ENCODE data around the gene ELMO1. TPM values are rescaled to one million over a fixed set of nuclear protein-coding genes. Genes with fewer than 3 reads are reported as not detected.

The ELMO1 gene
- polyA plus RNA-seq, 1 experiment, result not detected

DNA sequence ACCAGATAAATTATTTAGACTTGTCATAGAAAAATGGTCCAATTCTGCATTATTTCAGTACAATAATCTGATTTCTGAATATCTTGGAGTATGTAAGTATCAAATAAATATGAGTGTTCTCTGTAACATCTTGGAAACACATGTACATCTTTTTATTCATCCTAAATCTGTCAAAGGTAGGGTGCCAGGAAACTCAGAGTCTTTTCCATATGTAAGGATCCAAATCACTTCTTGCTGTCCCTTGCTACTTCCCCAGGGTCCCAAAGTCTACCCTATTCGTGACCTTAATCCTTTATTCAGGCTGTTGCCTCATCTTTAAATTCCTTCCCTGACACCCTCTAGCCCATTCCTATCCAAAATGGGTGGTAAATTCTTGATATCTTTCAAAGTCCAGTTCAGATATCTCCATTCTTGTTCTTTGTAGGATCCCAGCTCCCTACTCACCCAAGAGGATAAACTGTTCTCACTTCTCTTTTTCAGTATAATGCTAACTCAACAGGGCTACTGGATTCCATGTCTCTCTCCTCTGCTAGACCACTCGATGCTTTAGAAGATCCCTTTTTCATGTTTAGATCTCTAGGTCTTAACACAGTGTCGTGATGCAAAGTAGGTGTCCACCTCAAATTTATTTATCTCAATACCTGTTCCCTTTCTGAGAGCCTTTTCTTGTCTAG, 493.1 kb downstream of the ELMO1 start:
- DNase-seq (ENCODE audit: low read depth), result no peak
- Histone ChIP-seq H3K27me3 (ENCODE audit: control insufficient read depth, insufficient read depth, low read length) (no peaks in the 10 kb centered on the region), H3K4me3 (ENCODE audit: low read depth, low read length) (no peak overlapping the region), H3K36me3 (ENCODE audit: control insufficient read depth, insufficient read depth, low read length) (no peaks in the 10 kb centered on the region)
- TF ChIP-seq, protein P1, sequence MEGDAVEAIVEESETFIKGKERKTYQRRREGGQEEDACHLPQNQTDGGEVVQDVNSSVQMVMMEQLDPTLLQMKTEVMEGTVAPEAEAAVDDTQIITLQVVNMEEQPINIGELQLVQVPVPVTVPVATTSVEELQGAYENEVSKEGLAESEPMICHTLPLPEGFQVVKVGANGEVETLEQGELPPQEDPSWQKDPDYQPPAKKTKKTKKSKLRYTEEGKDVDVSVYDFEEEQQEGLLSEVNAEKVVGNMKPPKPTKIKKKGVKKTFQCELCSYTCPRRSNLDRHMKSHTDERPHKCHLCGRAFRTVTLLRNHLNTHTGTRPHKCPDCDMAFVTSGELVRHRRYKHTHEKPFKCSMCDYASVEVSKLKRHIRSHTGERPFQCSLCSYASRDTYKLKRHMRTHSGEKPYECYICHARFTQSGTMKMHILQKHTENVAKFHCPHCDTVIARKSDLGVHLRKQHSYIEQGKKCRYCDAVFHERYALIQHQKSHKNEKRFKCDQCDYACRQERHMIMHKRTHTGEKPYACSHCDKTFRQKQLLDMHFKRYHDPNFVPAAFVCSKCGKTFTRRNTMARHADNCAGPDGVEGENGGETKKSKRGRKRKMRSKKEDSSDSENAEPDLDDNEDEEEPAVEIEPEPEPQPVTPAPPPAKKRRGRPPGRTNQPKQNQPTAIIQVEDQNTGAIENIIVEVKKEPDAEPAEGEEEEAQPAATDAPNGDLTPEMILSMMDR (IDR thresholded peaks at IDR 0.05; ENCODE audit: insufficient read depth, low read depth, low read length), result no peak
- CTCF ChIA-PET, result no interaction called here
- POLR2A ChIA-PET, result no interaction called here

DNA sequence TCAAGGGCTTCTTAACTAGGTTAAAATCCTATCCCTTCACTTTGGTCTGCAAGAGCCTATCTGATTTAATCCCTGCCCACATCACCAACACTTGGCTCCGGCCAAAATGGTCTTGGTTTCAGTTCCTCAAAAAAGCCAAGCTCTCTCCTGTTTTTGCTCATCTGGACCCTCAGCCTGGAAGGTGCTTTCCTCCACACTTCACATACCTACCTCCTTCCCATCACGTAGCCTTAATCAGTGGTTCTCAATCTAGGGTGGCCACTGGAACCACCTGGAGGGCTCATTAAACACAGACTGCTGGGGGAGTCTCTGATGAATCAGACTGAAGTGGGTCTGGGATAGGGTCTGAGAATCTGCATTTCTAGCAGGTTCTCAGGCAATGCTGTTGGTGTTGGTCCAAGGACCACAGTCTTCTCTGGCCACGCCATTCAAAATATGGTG, 497.4 kb downstream of the ELMO1 start:
- CTCF ChIA-PET, result interaction anchor here (1.8 kb wide), 1 partner anchor 16 kb away, joined by 5 read pairs; no protein-coding TSS in a partner anchor
- POLR2A ChIA-PET, result no interaction called here
- no peak for DNase-seq (ENCODE audit: low read depth)

DNA sequence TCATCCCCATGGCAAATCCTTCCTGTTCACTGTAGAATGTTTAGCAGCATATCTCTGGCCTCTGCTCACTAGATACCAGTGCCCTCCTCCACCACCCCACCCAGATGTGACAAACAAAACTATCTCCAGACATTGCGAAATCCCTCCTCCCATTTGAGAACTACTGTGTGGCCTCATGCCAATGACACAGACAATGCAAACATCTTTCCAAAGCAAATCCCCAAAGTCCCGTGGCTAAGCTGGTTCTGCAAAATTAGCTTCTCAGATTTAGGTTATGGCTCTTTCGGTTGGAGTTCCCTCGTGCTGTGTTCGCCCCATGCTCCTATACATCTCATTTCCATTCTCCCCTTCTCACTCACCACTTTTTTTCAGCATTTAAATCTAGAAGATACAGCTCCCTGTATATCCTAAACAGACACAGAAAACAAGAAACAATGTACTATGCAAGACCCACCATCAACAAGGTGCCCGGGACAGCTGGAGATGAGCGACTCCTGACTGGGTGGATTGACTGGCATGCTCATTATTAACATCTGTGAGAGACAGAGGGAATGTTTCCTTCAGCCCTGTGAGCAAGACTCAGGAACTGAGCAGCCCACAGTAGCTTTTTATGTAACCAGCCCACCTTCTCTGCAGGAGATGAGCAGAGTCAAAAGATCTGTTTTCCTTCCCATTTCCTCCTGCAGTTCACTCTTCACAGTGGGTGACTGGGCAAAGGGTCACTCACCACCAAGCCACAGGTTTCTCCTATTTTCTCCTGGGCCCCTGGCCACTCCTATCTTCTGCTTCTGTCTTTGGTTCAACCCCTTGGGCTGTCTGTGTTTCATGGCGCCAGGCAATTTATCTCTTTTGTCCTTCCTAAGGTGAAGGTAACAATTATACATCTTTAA, 498.7 kb downstream of the ELMO1 start:
- no peak overlapping the region for H3K4me3 ChIP-seq (ENCODE audit: low read depth, low read length)
- ChIA-PET POLR2A (no interaction called here), CTCF (no interaction called here)
- H3K27me3 ChIP-seq (ENCODE audit: control insufficient read depth, insufficient read depth, low read length), result no peaks in the 10 kb centered on the region
- DNase-seq (ENCODE audit: low read depth), result no peak
- no peaks in the 10 kb centered on the region for H3K36me3 ChIP-seq (ENCODE audit: control insufficient read depth, insufficient read depth, low read length)
- TF ChIP-seq, protein P1 (IDR thresholded peaks at IDR 0.05; ENCODE audit: insufficient read depth, low read depth, low read length), result no peak

More for the DNA sequence above, 497.4 kb downstream of the ELMO1 start:
- H3K36me3 ChIP-seq (ENCODE audit: control insufficient read depth, insufficient read depth, low read length), result no peaks in the 10 kb centered on the region
- TF ChIP-seq, protein P1 (IDR thresholded peaks at IDR 0.05; ENCODE audit: insufficient read depth, low read depth, low read length), result no peak
- no peak overlapping the region for H3K4me3 ChIP-seq (ENCODE audit: low read depth, low read length)
- no peaks in the 10 kb centered on the region for H3K27me3 ChIP-seq (ENCODE audit: control insufficient read depth, insufficient read depth, low read length)

DNA sequence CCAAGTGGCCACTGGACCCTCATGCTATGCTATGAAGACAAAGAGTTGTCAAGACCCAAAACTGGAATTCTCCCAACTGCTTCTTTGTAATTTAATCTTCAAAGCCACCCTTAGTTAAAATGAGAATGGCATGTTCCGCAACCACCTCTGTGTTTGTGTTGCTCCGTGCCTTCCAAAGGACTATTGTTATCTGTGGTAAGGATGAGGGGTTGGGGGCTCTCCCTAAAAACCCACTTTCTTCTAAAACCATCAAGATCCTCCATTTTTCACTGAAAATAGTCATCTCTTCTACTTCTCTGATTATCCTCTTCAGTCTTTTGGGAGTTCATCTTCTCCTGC, 502.3 kb downstream of the ELMO1 start:
- POLR2A ChIA-PET, result no interaction called here
- TF ChIP-seq, protein P1 (IDR thresholded peaks at IDR 0.05; ENCODE audit: insufficient read depth, low read depth, low read length), result no peak
- H3K27me3 ChIP-seq (ENCODE audit: control insufficient read depth, insufficient read depth, low read length), result no peaks in the 10 kb centered on the region
- no peak for DNase-seq (ENCODE audit: low read depth)
- no peaks in the 10 kb centered on the region for H3K36me3 ChIP-seq (ENCODE audit: control insufficient read depth, insufficient read depth, low read length)
- H3K4me3 ChIP-seq (ENCODE audit: low read depth, low read length), result no peak overlapping the region
- CTCF ChIA-PET, result no interaction called here

DNA sequence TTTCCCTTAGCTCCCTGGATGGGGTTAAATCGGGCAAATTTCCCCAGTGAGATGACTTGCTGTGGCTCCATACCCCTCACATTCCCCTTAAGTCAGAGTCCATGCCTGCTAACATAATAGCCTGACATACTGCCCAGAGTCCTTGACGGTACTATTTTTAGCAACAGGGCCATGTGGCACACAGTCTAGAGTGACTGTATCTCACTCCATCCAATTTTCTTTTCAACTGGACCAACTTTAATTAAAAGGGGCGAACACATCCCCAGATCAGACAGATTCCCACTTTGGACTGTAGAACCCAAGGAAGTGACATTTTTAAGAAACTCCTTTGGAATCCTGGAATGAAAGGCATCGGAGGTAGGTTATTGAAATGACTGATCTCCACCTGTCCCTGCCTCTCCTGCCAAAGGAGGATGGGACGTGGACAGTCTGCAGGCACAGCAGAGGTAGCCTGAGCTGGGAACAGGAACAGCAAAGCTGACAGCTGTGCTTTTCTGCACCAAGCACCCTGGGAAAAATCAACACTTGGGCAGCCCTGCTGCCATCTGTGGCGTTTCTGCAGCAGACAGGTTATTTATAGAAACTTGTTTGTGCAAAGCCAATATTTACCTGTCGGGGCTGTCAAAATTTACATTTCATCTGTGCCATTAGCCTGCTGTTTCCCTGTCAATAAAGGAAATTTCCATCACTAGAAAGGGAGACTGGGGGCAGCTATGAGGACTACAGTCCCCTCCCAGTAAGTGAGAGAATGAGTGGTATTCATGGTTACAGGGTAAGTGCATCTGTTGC, 502.9 kb downstream of the ELMO1 start:
- H3K27me3 ChIP-seq (ENCODE audit: control insufficient read depth, insufficient read depth, low read length), result no peaks in the 10 kb centered on the region
- CTCF ChIA-PET, result interaction anchor here (0.6 to 1.3 kb wide), 2 partner anchors 22 to 148 kb away, joined by 3 read pairs; no protein-coding TSS in a partner anchor
- no peaks in the 10 kb centered on the region for H3K36me3 ChIP-seq (ENCODE audit: control insufficient read depth, insufficient read depth, low read length)
- H3K4me3 ChIP-seq (ENCODE audit: low read depth, low read length), result no peak overlapping the region
- TF ChIP-seq, protein P1 (IDR thresholded peaks at IDR 0.05; ENCODE audit: insufficient read depth, low read depth, low read length), result no peak
- no peak for DNase-seq (ENCODE audit: low read depth)
- POLR2A ChIA-PET, result no interaction called here

All from BJ (cell line).